ENCODE measurements around the gene NSG1.
"Not testable (repeated sequence)": the region's sequence is repeated elsewhere in the genome, so short reads cannot be mapped to it uniquely, and the experiment has no call there.

The NSG1 gene

GRCh38 chr4:4417886-4418285 lies 31.0 kb downstream of the NSG1 start:
- no peak for FAIRE-seq
- no peak for DNase-seq (ENCODE audit: insufficient read length, low spot score)
- TF ChIP-seq, protein P1, sequence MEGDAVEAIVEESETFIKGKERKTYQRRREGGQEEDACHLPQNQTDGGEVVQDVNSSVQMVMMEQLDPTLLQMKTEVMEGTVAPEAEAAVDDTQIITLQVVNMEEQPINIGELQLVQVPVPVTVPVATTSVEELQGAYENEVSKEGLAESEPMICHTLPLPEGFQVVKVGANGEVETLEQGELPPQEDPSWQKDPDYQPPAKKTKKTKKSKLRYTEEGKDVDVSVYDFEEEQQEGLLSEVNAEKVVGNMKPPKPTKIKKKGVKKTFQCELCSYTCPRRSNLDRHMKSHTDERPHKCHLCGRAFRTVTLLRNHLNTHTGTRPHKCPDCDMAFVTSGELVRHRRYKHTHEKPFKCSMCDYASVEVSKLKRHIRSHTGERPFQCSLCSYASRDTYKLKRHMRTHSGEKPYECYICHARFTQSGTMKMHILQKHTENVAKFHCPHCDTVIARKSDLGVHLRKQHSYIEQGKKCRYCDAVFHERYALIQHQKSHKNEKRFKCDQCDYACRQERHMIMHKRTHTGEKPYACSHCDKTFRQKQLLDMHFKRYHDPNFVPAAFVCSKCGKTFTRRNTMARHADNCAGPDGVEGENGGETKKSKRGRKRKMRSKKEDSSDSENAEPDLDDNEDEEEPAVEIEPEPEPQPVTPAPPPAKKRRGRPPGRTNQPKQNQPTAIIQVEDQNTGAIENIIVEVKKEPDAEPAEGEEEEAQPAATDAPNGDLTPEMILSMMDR (IDR thresholded peaks at IDR 0.05; ENCODE audit: insufficient read depth, missing control alignments): no peak

GRCh38 chr4:4418676-4419390 lies 31.9 kb downstream of the NSG1 start:
- no peak for DNase-seq (ENCODE audit: insufficient read length, low spot score)
- FAIRE-seq: no peak
- TF ChIP-seq, protein P1 (IDR thresholded peaks at IDR 0.05; ENCODE audit: insufficient read depth, missing control alignments): no peak

DNA sequence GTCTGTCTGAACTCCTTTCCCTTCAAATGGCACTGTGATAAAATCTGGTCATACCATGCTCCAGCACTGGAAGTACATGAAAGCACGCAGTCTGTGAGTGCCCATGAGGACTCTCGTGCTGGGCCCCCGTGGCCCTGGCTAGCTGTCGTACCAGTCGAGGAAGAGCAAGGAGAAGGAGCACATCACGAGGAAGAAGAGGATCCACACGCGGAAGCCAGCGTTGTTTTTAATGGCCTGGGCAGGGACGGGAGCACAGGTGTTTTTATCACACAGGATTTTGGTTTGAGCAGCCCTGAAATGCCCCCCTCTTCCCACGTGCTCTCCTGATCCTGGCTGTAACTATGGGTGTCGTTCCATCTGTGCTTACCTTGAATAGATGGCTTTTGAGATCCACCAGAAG lies 33.0 kb downstream of the NSG1 start:
- no peak for FAIRE-seq
- TF ChIP-seq, protein P1 (IDR thresholded peaks at IDR 0.05; ENCODE audit: insufficient read depth, missing control alignments): no peak
- DNase-seq (ENCODE audit: insufficient read length, low spot score): no peak

DNA sequence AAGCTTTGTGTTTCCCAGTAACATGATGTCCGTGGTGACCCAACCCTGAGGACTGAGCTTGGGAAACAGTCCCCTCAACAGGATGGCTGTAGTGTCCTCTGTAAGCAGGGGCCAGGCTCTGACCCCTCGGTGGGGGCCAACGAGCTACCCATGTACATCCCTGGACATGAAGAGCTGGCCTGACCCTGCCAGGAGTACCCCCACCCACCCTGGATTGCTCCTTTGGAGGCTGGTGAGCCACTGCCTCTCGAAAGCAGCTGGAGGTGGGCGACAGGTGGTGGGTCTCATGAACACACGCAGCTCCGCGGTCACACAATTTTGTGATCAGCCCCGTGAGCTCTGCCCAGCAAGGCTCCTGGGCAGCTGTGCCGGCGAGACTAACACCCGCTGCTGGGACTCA lies 33.5 kb downstream of the NSG1 start:
- FAIRE-seq: no peak
- no peak for DNase-seq (ENCODE audit: insufficient read length, low spot score)
- TF ChIP-seq, protein P1 (IDR thresholded peaks at IDR 0.05; ENCODE audit: insufficient read depth, missing control alignments): no peak

- FAIRE-seq (no peak), DNase-seq (ENCODE audit: insufficient read length, low spot score) (no peak)
- TF ChIP-seq, protein P1 (IDR thresholded peaks at IDR 0.05; ENCODE audit: insufficient read depth, missing control alignments): no peak
Observed at GRCh38 chr4:4421356-4421755, 34.5 kb downstream of the NSG1 start.

DNA sequence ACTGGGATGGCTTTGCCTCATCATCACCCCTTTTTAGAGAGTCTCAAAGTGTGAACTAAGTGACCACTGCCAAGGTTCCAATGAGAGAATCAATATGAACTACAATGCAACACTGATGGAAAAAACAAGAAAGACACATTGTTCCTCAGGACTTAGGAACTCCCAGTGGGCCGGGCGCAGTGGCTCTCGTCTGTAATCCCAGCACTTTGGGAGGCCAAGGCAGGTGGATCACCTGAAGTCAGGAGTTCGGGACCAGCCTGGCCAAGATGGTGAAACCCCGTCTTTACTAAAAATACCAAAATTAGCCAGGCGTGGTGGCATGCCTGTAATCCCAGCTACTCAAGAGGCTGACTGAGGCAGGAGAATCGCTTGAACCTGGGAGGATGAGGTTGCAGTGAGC lies 35.2 kb downstream of the NSG1 start:
- FAIRE-seq; DNase-seq (ENCODE audit: insufficient read length, low spot score): not testable (repeated sequence)

DNA sequence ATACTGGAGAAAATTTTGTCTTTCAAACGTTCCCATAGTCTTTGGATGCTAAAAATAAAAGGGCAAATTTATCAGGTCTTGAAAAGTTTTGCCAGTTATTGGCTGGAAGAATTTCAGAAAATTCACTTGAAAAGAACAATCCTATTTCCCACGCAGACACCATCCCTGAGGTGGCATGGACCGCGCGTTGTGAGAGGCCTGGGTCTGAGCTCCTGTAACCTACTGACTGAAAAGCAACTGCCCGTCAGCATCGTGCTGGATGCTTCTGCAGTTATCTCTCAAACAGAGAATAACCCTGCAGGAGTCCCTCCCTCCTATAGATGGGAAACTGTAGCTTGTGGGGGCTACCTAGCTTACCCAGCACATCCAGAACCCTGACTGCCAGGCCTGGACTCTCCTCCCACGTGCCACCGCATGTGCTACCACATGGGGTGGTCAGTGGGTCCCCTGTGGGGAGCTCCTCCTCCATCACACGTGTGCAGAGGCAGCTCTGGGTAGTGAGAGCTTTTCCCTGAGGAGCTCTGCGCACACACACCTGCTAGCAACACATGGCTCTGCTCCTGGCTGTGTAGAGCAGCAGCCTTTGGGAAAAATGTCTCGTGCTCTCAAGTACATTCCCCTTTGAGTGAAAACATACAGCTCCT lies 36.1 kb downstream of the NSG1 start:
- FAIRE-seq (no peak), DNase-seq (ENCODE audit: insufficient read length, low spot score) (no peak)
- TF ChIP-seq, protein P1 (IDR thresholded peaks at IDR 0.05; ENCODE audit: insufficient read depth, missing control alignments): no peak

Measured in D721Med (cell line).